GM21447 (cell line): Measurements from ENCODE around the gene ALOX15B.
"Not testable (repeated sequence)": the region's sequence is repeated elsewhere in the genome, so short reads cannot be mapped to it uniquely, and the experiment has no call there.

ENCODE experiments used
- ATAC-seq: cut with Tn5 transposase; IDR thresholded peaks from one replicate; pipeline ENCODE4 v1.9.1; 2021; ENCODE audit not compliant: unreplicated experiment

ALOX15B gene

DNA sequence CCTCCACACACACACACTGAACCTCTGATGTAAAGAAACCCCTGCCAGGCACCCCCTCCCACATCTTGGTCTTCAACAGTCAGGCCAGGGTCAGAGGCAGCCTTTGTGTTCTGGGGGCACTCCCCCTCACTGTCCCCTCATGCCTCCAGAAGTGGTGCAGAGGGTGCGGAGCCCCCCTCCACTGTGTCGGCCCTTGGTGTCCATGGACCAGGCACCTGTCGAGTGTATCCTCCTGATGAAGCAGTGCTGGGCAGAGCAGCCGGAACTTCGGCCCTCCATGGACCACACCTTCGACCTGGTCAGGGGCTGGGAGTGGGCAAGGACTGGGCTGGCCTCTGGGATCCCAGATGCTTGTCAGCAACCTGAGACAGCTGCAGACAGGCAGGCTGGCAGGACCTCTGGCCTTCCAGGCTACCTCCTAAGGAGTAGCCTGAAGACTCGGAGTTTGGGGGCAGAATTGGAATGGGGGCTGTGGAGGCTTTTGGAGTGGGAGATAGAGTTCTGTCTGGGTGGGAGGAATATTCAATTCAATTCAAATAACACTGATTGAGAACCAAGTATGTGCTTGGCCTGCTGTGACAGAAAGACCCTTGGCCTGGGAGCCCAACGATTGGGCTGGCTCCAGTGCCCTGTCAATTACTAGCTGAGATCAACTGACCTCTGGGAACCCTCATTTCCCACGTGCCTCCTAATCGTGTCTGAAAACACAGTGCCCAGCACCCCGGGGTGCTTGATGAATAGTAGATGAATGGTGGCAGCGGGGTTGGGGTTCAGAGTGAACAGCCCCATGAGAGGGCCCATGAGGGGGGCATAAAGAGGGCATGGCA, 24.9 kb upstream of the ALOX15B start:
- ATAC-seq, result no peak

DNA sequence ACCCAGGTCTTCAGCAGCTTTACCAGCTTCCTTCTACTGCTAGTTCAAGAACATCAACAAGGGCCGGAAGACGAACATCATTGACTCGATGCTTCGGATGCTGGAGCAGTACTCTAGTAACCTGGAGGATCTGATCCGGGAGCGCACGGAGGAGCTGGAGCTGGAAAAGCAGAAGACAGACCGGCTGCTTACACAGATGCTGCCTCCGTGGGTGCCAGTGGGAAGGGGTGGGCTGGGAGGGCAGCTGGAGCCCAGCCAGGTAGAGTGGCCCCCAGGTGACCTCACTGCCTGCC, 24.4 kb upstream of the ALOX15B start:
- no peak for ATAC-seq

DNA sequence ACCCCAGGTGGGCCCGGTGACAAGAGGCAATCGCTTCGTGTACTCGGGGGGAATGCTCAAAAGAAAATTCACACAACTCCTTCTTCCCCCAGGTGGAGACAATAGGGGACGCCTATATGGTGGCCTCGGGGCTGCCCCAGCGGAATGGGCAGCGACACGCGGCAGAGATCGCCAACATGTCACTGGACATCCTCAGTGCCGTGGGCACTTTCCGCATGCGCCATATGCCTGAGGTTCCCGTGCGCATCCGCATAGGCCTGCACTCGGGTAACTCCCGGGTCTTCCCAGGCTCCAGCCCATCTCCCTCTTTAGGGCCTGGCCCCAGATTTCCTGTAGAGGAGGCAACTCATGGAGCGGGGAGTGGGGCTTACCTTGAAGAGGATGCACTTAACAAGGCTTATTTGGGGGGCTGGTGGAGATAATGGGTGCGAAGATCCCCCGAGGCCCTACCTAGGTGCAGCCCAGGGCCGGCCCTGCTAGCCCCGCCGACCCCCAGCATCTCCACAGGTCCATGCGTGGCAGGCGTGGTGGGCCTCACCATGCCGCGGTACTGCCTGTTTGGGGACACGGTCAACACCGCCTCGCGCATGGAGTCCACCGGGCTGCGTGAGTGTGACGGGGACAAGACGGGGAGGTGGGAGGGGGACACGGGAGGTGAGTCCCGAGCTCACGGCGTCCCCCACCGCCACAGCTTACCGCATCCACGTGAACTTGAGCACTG, 23.5 kb upstream of the ALOX15B start:
- ATAC-seq, result no peak

GRCh38 chr17:8015957-8016631, 22.8 kb upstream of the ALOX15B start:
- no peak for ATAC-seq

DNA sequence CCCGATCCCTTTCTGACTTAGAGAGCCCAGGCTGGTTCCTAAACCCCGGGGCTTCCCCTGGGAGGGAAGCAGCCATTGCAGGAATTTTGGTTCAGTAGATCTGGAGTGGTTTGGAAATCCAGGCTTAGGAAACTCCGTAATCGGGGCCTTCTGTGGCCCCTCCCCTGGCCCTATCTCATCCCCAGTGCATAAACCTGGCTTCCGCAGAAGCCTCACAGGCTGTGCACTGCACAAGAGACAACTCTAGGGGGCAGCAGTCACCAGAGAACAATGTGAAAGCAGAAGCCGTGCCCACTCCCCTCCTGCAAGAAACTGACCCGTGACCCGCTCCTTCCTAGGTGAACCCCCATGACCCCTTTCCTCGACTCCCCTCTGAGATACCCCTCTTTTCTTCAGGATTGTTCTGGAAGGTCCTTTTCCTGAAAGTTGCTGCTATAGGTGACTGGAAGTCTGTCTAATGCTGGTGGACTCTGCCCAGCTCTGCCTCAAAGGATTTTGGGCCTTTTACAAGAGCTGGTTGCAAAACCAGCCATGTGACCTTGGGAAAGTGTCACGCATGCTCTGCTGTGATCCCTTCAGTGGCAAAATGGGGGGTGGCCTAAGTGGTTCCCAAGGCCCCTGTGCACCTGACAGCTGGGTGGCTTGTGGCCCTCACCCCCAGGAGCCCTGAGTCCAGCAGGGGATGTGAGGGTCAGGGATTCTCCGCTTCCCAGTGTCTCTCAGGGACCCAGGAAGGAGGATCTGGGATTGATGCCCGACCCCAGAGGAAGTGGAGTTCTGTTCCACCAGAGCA, 22.0 kb upstream of the ALOX15B start:
- ATAC-seq, result no peak

DNA sequence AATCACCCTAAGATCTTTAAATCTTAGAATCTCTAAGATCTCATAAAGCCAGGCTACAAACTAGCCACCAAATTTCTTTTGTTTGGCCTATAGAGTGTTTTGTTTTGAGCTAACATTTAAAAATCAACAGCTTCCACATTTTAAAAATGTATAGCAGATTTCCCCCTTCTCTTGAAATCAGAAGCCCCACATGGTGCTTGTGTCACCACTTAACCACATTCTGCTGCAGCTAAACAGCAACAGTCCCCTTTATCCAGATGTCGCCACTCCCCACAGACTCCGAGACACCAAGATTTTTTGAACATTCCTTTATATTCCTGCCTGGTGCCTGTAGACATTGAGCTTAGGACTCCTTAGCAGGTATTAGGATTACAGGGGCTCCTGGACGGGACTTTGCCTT, 20.4 kb upstream of the ALOX15B start:
- no peak for ATAC-seq

DNA sequence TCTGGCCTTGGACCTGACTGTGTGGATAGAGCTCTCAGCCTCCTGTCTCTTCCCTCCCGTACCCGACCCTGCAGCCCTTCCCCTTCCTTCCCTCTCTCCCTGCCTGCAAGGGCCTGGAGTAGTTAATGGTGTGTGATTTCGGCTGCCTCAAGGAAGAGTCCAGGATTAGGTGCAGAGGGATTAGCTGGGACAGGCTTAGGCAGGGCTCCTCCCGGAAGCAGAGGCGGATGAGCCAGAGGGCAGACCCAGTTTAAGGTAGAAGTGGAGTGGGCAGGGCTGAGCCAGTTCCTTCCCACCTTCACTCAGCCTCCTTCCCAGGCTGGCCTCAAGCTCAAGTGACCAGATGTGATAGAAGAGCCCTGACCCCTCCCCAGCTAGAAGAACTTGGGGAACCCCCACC, 19.7 kb upstream of the ALOX15B start:
- no peak for ATAC-seq

GRCh38 chr17:8019665-8020650, 18.9 kb upstream of the ALOX15B start:
- ATAC-seq, result no peak

DNA sequence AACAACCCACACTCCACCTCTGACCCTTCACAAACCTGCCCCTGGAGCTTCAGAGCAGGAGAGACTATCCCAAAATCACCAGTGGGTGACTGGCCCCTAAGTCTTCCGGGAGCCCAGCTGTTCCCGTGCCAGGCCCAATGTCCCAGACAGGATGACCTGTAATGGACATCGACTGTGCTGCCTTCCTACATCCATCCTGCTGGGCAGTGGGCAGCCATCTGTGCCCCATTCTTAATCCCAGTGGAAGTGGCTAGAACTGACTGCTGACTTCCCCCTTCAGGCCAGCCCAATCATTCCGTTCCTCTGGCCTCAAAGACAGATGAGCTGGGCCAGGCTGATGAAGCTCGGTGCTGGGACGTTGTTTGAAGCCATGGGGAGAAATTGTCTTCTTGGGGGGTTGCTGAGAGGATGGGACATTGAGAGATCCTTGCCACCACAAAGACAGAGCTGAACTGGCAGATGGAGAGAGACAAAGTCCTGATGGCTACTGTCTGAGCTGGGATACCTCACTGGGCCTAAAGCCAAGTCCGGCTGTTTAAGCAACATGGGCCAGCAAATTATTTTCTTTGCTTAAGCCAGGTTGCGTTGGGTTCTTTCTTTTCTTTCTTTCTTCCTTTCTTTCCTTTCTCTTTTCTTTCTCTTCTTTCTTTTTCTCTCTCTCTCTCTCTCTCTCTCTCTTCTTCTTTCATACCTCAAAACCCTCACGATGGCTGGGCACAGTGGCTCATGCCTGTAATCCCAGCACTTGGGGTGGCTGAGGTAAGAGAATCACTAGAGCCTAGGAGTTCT, 17.9 kb upstream of the ALOX15B start:
- no peak for ATAC-seq

DNA sequence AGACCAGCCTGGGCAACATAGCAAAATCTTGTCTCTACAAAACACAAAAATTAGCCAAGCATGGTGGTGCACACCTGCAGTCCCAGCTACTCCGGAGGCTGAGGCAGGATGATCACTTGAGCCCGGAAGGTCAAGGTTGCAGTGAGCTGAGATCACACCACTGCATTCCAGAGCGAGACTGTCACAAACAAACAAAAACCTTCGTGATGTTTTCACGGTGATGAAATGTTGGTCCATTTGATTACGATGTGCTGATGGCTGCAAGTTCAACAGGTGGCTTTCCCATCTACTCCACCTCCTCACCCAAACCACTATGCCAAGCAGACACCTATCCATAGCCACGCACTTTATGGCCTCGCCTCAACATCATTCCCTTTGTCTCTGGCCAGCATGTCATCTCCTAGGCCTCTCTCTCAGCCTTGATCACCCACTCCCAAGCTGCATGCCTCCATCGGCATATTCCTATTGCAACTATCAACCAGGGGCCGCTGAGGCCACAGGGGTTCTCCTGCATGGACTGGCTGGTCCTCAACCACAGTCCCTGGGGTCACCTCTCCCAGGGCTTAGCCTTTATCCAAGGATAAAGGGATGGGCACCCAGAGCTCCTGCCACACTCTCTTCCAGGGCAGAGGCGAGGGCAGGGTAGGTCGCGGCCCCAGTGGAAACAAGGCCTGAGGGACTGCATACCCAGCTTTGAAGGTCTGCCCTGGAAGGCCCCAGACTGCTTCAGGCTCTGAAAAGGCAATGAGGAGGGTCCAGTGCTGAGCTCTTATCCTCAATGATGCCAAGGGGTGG, 17.1 kb upstream of the ALOX15B start:
- ATAC-seq, result no peak

DNA sequence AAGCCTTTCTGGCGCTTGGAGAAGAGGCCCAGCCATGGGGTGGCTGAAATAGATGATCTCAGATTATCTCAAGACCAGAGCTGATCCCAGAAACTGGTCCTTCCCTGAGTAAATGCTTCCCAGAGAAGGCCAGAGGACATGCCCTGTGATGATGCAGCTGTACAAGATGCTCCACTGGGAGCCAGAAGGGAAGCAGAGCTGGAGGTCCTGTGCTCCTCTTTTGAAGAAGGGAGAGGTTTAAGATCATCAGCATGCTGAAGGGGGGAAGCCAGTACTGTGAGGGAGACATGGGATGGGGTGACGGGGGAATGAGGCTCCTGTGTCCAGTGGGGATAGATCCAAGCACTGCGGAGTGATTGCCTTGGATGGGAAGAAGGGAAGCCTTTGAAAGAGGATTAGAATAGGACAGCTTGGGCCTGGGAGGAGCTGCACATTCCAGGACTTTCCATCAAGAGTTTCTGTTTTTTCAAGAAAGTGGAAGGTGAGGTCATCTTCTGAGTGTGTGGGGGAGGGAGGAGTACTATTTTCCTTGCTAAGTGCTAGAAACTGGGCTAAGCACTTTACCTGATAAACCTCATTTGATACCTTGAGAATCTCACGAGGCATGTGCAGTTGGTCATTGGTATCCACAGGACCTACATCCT, 16.4 kb upstream of the ALOX15B start:
- no peak for ATAC-seq

GRCh38 chr17:8024161-8024560, 14.7 kb upstream of the ALOX15B start:
- not testable (repeated sequence) for ATAC-seq

- no peak for ATAC-seq
These were observed 13.5 kb upstream of the ALOX15B start for GRCh38 chr17:8025176-8025911.

GRCh38 chr17:8029121-8029520, 9.7 kb upstream of the ALOX15B start:
- no peak for ATAC-seq

DNA sequence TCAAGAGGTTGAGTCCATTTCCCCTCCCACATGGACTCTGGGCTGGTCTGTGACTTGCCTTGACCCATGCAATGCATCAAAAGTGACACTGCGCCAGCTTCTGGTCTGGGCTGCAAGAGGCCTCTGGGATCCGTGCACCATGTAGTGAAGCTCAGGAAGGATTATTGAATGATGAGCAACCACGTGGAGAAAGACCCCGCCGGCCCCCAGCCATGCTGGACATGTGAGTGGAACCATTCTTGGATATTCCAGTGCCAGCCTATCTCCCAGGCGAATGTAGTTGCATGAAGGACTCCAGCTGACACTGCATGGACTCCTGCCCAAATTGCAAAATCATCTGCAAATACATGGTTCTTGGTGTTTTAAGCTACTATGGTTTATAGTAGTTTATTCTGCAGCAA, 7.6 kb upstream of the ALOX15B start:
- ATAC-seq, result no peak

GRCh38 chr17:8031950-8032349, 6.9 kb upstream of the ALOX15B start:
- ATAC-seq, result no peak

DNA sequence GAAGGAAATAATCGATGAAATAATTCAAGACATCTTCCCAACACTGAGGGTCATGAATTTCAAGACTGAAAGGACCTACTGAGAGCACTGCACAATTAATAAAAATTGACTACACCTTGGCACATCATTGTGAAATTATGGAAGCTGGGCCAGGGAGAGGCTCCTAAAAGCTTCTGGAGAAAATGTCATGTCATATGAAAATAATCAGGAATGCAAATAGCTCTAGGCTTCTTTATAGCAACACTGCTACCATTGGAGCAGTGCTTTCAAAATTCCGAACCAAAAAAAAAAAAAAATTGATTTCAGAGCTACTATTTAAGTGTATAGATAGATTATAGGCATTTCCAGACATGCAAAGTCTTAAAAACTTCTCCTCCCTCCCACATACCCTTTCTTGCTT, 6.4 kb upstream of the ALOX15B start:
- ATAC-seq, result no peak
